ENCODE data around the gene FAM20C.

FAM20C gene

DNA sequence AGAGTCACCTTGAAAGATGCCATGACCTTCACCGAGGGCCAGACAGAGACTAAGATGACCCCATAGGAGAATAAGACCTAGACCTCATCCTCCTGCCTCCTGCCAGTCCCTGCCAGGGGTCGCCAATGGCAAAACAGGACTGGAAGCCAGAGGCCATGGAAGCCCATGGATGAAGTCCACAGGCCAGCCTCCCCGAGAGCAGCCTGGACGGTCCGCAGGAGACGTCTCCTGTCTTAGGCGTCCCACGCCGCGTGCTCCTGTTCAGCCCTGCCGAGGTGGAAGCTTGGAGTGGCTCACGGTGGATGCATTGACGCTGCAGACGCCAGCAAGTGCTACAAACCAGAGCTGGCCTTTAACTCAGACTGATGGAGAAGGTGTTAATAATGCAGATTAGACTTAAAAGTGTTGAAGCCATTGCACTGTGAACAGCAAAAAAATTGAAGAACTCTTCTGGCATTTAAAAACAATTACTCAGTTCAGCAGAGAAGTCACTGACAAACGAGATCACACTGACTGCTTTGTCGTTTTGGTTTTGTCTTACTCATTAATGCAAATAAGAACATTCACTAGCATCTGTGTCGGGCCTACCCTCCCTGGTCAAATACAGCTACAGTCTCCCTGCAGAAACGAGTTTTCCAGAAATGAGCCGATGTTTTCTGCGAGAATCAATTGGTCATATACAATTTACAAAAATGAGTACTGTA is 38.1 kb upstream of the FAM20C start:
- in situ Hi-C loops (cut with HindIII; ENCODE audit: low sequenced_read_pairs): no loop called here
- no peak overlapping the region for H3K4me3 ChIP-seq (ENCODE audit: low read depth, low read length)
- TF ChIP-seq, protein P1, sequence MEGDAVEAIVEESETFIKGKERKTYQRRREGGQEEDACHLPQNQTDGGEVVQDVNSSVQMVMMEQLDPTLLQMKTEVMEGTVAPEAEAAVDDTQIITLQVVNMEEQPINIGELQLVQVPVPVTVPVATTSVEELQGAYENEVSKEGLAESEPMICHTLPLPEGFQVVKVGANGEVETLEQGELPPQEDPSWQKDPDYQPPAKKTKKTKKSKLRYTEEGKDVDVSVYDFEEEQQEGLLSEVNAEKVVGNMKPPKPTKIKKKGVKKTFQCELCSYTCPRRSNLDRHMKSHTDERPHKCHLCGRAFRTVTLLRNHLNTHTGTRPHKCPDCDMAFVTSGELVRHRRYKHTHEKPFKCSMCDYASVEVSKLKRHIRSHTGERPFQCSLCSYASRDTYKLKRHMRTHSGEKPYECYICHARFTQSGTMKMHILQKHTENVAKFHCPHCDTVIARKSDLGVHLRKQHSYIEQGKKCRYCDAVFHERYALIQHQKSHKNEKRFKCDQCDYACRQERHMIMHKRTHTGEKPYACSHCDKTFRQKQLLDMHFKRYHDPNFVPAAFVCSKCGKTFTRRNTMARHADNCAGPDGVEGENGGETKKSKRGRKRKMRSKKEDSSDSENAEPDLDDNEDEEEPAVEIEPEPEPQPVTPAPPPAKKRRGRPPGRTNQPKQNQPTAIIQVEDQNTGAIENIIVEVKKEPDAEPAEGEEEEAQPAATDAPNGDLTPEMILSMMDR (IDR thresholded peaks at IDR 0.05; ENCODE audit: low read depth, low read length): no peak
- no peak for DNase-seq (ENCODE audit: low read depth, low spot score)

DNA sequence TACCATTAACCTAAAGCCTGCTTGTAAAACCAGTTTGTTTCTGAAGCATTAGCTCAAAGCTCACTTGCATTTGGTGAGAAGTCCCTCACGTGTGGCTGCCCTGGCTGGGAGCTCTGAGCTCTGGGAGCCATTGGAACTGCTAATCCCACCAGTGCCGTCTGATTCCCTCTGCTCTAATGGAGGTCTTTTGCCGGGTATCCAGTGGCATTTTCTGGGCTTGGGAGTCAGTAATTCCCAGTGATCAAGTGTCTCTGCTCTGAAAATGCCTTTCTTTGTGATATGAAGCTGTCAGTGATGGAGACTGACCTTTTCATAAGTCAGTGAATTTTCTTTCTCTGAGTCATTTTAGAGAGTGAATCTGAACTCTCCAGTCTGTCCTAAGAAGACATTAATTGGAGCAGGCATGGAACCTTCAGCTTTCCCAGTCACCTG is 36.9 kb upstream of the FAM20C start:
- TF ChIP-seq, protein P1 (IDR thresholded peaks at IDR 0.05; ENCODE audit: low read depth, low read length): no peak
- no peak overlapping the region for H3K4me3 ChIP-seq (ENCODE audit: low read depth, low read length)
- DNase-seq (ENCODE audit: low read depth, low spot score): no peak
- in situ Hi-C loops (cut with HindIII; ENCODE audit: low sequenced_read_pairs): no loop called here

DNA sequence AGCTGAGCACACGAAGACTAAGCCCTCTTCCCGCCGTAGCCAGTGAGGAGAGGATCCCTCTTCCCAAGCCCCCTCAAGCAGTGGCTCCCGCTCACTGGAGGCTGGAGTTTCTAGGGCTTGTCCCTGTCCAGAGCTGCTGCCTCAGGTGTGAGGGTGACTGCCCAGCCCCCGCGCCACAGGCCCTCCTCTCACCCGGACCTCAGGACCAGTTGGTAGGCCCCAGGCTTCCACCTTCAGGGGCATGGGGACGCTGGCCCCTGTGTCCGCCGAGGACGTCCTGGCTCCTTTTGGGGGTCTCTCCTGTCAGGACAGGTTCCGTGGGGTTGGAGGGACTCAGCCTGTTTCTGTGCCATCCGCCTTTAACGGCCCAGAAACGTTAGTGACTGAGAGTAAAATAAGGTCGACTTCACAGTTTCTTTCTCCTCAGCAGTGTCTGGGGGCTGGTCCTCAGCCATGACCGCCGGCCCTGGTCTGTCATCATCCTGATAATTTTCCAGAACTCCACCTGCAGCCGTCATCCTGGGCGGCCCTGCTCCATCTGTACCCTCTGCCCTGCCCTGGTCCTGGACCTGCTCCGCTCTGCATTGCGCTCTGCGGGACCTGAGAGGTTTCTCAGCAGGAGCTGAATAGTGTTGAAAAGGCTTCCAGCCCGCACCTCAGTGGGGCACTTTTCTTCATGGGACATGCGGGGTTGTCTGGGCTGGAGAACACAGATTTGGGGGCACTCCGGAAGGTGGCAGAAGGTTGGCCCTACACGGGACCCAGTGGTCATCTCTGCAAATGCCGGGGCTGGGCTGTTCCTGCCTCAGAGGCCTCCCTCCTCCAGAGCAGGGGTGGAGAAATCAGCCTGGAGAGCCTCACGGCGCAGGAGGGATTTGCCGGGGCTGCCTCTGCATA is 36.0 kb upstream of the FAM20C start:
- no peak for DNase-seq (ENCODE audit: low read depth, low spot score)
- no peak overlapping the region for H3K4me3 ChIP-seq (ENCODE audit: low read depth, low read length)
- TF ChIP-seq, protein P1 (IDR thresholded peaks at IDR 0.05; ENCODE audit: low read depth, low read length): no peak
- in situ Hi-C loops (cut with HindIII; ENCODE audit: low sequenced_read_pairs): no loop called here

DNA sequence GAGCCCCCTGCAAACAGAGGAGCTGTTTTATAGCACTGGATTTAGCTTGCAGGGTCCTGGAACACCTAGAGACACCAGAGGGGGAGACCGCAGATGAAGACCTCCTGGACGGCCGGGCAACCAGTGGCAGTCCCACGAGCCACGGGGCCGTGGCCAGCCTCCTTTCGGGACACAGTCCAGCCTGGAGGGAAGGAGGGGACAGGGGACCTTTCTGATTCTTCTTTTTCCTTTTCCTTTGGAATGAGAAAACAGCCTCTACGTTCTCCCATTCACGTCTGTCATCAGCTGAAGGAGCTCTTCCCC is 35.4 kb upstream of the FAM20C start:
- no peak overlapping the region for H3K4me3 ChIP-seq (ENCODE audit: low read depth, low read length)
- DNase-seq (ENCODE audit: low read depth, low spot score): no peak
- TF ChIP-seq, protein P1 (IDR thresholded peaks at IDR 0.05; ENCODE audit: low read depth, low read length): no peak
- in situ Hi-C loops (cut with HindIII; ENCODE audit: low sequenced_read_pairs): no loop called here

DNA sequence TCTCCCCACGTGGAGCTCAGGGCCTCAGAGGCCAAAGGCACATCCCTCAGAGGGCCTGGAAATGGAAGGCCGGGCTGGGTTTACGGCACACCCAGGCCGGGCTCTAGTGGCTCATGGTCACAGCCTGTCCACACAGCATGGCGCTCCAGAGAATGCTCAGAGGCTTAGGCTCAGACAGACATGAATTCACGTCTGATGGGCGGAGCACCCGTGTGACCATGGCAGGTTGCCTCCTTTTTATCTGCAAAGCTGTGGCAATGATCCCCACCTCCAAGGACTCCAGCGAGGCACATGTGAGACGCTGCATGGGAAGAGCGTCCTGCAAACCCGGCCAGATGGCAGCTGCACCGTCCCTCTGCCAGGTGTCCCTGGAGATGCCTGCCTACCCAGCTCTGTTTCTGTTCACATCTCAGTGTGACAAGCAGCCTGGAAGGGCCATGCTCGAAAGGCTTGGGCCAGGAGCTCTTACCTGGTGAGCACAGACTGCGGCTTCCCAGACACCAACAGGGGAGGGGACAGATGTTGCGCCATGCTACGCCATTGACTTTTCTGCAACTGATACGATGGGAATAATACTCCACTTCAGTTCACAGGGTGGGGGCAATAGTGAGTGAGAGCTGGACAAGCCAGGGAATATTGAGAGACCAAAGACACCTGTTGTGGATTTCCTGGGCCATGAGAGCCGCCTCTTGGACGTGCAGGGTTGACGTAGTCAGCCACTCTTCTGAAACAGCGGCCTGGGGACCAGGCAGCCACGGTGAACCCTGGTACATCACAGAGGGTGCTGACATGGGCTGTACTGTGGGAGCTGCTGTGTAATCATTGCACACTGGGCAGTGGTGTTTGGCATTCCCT is 34.4 kb upstream of the FAM20C start:
- DNase-seq (ENCODE audit: low read depth, low spot score): no peak
- H3K4me3 ChIP-seq (ENCODE audit: low read depth, low read length): no peak overlapping the region
- in situ Hi-C loops (cut with HindIII; ENCODE audit: low sequenced_read_pairs): no loop called here
- TF ChIP-seq, protein P1 (IDR thresholded peaks at IDR 0.05; ENCODE audit: low read depth, low read length): no peak

DNA sequence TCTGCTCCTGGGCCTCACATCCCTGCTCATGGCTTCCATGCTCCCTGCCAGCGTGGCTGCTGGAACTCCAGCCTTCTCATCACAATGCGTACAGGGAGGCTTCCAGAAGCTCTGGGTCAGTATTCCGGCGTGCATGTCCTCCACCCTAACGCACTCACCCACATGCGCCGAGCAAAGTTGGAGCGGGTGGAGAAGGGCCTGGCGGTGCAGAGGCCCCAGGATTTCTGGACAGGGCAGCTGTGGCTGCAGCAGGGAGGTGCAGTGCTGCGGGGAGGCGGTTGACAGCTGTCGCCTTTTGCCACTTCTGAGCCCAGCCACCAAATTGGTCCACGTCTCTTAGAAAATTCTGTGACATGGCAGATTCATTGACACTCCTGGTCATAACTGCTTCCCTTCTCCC is 33.6 kb upstream of the FAM20C start:
- DNase-seq (ENCODE audit: low read depth, low spot score): no peak
- TF ChIP-seq, protein P1 (IDR thresholded peaks at IDR 0.05; ENCODE audit: low read depth, low read length): no peak
- in situ Hi-C loops (cut with HindIII; ENCODE audit: low sequenced_read_pairs): no loop called here
- H3K4me3 ChIP-seq (ENCODE audit: low read depth, low read length): no peak overlapping the region
